GM19043 (cell line): ENCODE results near the gene TRRAP.
"Not testable (repeated sequence)": the region's sequence is repeated elsewhere in the genome, so short reads cannot be mapped to it uniquely, and the experiment has no call there.

Source experiments
- ATAC-seq: cut with Tn5 transposase; IDR thresholded peaks from one replicate; pipeline ENCODE4 v1.9.1; 2021; ENCODE audit warnings: low read depth; ENCODE audit not compliant: unreplicated experiment

Gene TRRAP

GRCh38 chr7:98878365-98879197 is at the start of gene TRRAP:
TSS of gene TRRAP (plus strand) at chr7:98878532. CDS start at chr7:98881151, 2,619 bp downstream.
- ATAC-seq = peak; percentile 53

GRCh38 chr7:98830972-98831548 is 47.3 kb upstream of the TRRAP start:
- ATAC-seq = no peak

DNA sequence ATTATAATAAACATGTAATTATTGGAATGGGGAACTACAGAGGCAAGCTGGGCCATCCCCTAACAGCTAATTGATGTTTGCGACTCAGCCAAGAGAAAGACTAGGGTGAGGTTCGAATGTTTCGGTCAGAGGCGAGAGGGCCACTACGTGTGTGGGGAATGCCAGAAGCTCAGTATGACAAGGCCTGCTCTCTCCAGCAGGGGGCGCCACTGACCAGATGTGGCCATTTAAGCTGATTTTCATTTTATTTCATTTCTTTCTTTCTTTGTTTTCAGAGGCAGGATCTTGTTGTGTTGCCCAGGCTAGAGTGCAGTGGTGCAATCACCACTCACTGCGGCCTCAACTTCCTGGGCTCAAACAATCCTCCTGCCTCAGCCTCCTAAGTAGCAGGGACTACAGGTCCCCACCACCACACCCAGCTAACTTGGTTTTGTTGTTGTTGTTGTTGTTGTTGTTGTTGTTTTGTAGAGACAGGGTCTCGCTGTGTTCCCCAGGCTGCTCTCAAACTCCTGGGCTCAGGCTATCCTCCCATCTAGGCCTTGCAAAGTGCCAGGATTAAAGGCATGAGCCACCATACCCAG is 46.6 kb upstream of the TRRAP start:
- no peak for ATAC-seq

- ATAC-seq = no peak
Measured at GRCh38 chr7:98833022-98833421, 45.3 kb upstream of the TRRAP start.

DNA sequence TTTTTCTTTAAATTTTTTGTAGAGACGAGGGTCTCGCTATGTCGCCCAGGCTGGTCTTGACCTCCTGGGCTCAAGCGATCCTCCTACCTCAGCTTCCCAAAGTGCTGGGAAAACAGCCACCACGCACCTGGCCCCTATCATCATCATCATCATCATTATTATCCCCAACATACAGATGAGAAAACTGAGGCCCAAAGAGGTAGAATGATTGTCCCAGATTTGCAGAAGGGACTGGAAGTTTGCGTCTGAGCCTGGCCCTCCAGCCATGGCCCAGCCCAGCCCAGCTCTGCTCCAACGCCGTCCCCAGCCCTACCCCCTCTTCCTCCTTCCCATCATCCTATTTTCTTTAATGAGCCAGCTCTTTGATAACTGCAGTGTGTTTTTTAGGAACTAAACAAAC is 43.4 kb upstream of the TRRAP start:
- no peak for ATAC-seq

GRCh38 chr7:98836811-98837629 is 41.3 kb upstream of the TRRAP start:
- no peak for ATAC-seq

- ATAC-seq = no peak
Measured at GRCh38 chr7:98837630-98837972, 40.7 kb upstream of the TRRAP start.

DNA sequence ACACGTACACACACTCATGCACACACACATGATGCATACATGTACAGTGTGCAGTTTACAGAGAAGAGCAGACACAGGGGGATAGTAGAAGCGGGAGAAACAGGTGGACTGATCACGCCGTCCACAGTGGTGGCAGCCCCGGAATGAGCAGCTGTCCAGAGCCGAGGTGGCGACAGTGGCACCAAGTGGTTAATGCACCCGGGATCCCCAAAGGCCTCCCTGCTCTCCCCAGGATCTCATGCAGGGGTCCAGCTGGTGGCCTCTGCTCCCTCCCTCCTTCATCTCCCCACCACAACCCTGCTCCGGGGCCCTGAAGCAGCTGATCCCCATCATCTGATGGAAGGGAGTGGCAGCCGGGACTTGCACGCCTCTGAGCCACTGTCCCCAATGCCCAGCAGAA is 38.2 kb upstream of the TRRAP start:
- ATAC-seq = no peak

GRCh38 chr7:98840722-98841121 is 37.6 kb upstream of the TRRAP start:
- ATAC-seq = no peak

DNA sequence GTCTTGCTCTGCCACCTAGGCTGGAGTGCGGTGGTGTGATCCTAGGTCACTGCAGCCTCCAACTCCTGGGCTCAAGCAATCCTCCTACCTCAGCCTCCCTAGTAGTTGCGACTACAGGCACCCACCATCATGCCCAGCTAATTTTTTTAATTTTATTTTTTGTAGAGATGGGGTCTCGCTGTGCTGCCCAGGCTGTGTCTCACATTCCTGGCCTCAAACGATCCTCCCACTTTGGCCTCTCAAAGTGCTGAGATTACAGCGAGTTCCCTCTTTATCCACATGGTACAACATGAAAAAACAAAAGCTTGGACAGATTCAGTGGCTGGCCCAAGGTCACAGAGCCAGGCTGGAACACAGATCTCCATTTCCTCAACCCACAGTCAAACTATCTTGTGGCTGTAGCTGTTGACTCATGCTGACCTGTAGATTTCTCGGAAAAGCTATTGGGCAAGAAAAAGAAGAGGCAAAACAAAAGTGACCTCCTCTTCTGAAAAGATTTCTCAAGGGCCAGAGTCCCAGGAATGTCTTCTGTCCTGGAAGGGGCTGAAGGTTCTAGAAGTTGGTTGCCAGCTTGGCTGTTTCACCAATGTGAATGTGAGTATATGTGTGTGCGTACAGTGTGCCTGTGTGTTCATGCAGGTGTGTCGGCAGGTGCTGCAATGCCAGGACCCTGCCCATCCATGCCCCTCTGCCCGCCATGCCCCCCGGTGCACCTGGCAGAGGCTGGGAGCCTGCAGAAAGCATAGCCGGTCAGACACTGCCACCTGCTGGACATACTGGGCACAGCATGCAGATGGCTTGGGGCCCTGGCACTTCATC is 36.9 kb upstream of the TRRAP start:
- no peak for ATAC-seq

DNA sequence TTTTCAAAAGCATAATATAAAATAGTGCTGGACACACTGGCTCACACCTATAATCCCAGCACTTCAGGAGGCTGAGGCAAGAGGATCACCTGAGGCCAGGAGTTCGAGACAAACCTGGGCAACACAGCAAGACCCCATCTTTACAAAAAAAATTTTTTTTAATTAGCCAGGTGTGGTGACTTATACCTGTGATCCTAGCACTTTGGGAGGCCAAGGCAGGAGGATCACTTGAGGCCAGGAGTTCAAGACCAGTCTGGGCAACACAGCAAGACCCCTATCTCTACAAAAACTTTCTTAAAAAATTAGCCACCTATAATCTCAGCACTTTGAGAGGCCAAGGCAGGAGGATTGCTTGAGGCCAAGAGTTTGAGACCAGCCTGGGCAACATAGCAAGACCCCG is 35.8 kb upstream of the TRRAP start:
- not testable (repeated sequence) for ATAC-seq

DNA sequence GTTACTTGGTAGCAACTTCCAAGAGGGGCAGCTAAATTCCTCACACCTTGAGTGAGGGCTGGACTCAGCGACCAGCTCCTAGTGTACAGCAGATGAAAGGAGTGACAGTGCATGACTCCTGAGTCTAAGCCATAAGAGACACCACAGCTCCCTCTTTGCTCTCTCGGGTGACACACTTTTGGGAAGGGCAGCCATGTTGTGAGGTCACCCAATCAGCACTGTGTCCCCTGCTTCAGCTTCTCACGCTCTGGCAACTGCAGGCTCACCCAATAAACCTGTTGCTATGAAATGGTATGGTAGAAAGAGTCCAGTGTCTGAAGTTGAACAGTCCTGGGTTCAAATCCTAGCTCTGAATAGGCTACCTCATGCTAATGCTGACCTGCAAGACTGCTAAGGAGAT is 29.4 kb upstream of the TRRAP start:
- ATAC-seq = no peak

DNA sequence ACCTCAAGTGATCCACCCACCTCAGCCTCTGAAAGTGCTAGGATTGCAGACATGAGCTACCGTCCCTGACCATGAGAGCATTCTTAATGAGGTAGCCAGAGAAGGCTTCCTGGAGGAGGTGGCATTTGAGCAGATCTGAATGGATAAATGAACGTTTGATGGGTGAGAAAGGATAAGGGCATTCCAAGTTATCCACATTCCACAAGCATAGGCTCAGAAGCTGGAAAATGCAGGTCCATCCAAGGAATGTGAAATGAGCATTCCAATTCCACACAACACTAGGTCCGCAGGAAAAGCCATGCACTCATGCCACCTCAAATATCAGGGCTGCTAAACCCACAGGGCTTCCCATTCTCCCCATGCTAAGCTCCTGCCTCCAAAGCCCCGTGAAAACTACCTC is 25.5 kb upstream of the TRRAP start:
- no peak for ATAC-seq

DNA sequence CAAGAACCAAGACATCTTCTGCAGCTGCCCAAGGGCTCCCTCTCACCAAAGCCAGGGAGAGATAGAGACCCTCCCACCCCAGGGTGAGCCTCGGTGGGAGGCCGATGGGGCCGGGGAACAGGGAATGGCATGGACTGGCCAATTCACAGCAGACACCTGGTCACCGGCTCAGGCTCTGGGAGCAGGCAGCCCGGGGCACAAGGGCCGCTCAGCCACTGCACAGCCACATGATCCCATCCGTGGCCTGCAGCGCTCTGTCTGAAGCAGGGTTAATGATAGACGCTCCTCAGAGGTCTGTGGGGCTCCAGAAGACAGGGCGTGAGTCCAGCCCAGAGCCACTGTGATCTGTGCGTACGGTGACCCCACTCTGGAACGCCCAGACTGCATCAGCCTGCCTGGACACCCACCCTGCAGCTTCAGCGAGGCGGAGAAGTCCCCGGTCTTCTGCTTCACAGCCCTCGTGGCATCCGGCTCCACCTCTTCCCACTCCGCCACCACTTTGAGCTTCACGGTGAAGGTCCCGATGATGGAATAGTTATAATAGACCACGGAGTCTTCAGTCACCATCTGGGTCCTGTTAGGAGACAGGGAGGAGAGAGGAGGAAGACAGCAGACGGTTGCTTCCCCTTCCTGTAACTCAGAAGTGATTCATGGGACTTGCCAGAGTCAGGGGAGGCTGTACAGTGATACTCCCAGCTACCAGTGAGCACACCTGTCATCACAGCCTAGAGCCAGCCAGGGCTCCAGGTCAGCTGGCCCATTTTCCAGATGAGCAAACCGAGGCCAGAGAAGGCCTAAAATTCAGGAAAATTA is 22.5 kb upstream of the TRRAP start:
- no peak for ATAC-seq

- no peak for ATAC-seq
Measured at GRCh38 chr7:98860071-98860470, 18.3 kb upstream of the TRRAP start.

- ATAC-seq = no peak
Measured at GRCh38 chr7:98862203-98862602, 16.1 kb upstream of the TRRAP start.

GRCh38 chr7:98862716-98863420 is 15.5 kb upstream of the TRRAP start:
- ATAC-seq = no peak

GRCh38 chr7:98863601-98864000 is 14.7 kb upstream of the TRRAP start:
- no peak for ATAC-seq
